Measurements from ENCODE around the gene RCBTB1.

DNA sequence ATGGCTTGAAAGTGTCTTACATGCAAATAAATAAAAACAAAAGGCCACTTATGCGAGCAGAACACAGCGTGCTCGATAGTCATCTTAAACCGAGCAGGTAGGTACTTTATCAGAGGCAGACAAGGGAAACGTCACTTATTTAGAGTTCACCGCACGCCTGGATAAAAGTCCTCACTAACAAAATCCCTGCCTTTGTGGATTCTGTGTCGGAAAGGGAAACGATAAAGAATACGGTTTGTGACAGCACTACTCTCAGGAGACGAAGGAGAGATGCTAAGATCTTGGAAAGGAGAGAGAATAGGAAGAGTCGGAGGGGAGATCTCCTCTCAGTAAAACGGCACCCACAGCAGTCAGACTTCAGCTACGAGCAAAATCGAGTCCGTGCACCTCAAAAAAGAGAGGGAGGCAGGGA lies 581 bp downstream of the RCBTB1 start:
- TF ChIP-seq, protein P1, sequence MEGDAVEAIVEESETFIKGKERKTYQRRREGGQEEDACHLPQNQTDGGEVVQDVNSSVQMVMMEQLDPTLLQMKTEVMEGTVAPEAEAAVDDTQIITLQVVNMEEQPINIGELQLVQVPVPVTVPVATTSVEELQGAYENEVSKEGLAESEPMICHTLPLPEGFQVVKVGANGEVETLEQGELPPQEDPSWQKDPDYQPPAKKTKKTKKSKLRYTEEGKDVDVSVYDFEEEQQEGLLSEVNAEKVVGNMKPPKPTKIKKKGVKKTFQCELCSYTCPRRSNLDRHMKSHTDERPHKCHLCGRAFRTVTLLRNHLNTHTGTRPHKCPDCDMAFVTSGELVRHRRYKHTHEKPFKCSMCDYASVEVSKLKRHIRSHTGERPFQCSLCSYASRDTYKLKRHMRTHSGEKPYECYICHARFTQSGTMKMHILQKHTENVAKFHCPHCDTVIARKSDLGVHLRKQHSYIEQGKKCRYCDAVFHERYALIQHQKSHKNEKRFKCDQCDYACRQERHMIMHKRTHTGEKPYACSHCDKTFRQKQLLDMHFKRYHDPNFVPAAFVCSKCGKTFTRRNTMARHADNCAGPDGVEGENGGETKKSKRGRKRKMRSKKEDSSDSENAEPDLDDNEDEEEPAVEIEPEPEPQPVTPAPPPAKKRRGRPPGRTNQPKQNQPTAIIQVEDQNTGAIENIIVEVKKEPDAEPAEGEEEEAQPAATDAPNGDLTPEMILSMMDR (IDR thresholded peaks at IDR 0.05), result no peak
- TF ChIP-seq MAZ (IDR thresholded peaks at IDR 0.05; ENCODE audit: borderline replicate concordance, low read depth, low read length) (no peak), ZFP36 (IDR thresholded peaks at IDR 0.05; ENCODE audit: borderline replicate concordance, partially characterized antibody) (no peak), FOSB (CRISPR knock-in tag; IDR thresholded peaks at IDR 0.05) (no peak), CEBPB (IDR thresholded peaks at IDR 0.05) (no peak), KDM1A (IDR thresholded peaks at IDR 0.05; ENCODE audit: low read depth) (no peak), POLR2A (IDR thresholded peaks at IDR 0.05; ENCODE audit: low read length) (no peak)
- TF ChIP-seq, protein P2, sequence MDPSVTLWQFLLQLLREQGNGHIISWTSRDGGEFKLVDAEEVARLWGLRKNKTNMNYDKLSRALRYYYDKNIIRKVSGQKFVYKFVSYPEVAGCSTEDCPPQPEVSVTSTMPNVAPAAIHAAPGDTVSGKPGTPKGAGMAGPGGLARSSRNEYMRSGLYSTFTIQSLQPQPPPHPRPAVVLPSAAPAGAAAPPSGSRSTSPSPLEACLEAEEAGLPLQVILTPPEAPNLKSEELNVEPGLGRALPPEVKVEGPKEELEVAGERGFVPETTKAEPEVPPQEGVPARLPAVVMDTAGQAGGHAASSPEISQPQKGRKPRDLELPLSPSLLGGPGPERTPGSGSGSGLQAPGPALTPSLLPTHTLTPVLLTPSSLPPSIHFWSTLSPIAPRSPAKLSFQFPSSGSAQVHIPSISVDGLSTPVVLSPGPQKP (IDR thresholded peaks at IDR 0.05; ENCODE audit: low read depth, low read length), result no peak
- TF ChIP-seq, protein P3, sequence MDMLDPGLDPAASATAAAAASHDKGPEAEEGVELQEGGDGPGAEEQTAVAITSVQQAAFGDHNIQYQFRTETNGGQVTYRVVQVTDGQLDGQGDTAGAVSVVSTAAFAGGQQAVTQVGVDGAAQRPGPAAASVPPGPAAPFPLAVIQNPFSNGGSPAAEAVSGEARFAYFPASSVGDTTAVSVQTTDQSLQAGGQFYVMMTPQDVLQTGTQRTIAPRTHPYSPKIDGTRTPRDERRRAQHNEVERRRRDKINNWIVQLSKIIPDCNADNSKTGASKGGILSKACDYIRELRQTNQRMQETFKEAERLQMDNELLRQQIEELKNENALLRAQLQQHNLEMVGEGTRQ (IDR thresholded peaks at IDR 0.05), result no peak
